ENCODE measurements around the gene SLC39A8.

The SLC39A8 gene

GRCh38 chr4:102324730-102325129 is 20.6 kb downstream of the SLC39A8 start:
- no peak for DNase-seq (ENCODE audit: low spot score)
- TF ChIP-seq CTCF (IDR thresholded peaks at IDR 0.05; ENCODE audit: extremely low read depth, missing control alignments): no peak

GRCh38 chr4:102322736-102323135 is 22.5 kb downstream of the SLC39A8 start:
- DNase-seq (ENCODE audit: low spot score): no peak
- no peak for TF ChIP-seq CTCF (IDR thresholded peaks at IDR 0.05; ENCODE audit: extremely low read depth, missing control alignments)

- peak; percentile 49 for DNase-seq (ENCODE audit: low spot score)
- no peak for TF ChIP-seq CTCF (IDR thresholded peaks at IDR 0.05; ENCODE audit: extremely low read depth, missing control alignments)
These were observed 23.9 kb downstream of the SLC39A8 start for GRCh38 chr4:102321260-102321995.

- no peak for DNase-seq (ENCODE audit: low spot score)
- TF ChIP-seq CTCF (IDR thresholded peaks at IDR 0.05; ENCODE audit: extremely low read depth, missing control alignments): no peak
These were observed 25.7 kb downstream of the SLC39A8 start for GRCh38 chr4:102319594-102319993.

- DNase-seq (ENCODE audit: low spot score): no peak
- TF ChIP-seq CTCF (IDR thresholded peaks at IDR 0.05; ENCODE audit: extremely low read depth, missing control alignments): no peak
These were observed 26.8 kb downstream of the SLC39A8 start for GRCh38 chr4:102318526-102318925.

GRCh38 chr4:102318105-102318504 is 27.2 kb downstream of the SLC39A8 start:
- DNase-seq (ENCODE audit: low spot score): no peak
- no peak for TF ChIP-seq CTCF (IDR thresholded peaks at IDR 0.05; ENCODE audit: extremely low read depth, missing control alignments)

- DNase-seq (ENCODE audit: low spot score): no peak
- no peak for TF ChIP-seq CTCF (IDR thresholded peaks at IDR 0.05; ENCODE audit: extremely low read depth, missing control alignments)
These were observed 27.8 kb downstream of the SLC39A8 start for GRCh38 chr4:102317459-102317858.

All from GM20000 (cell line).